A549 treated with DMSO at 1 μM for 4 hours (cell line): ENCODE data around the gene NEK2. TPM values are rescaled to one million over a fixed set of nuclear protein-coding genes. Genes with fewer than 3 reads are reported as not detected.

Experiments used
- total RNA-seq: library from RNA; stranded (reverse); fragments of 200-300 nt; extraction: Qiagen RNA extraction; gene quantifications from 5 replicates; pipeline ENCODE4 v1.2.3, GENCODE V29; 2022; ENCODE audit warnings: low read depth

The NEK2 gene
- 40.4 to 53.0 TPM (median 49.2 TPM) in 5 replicates for total RNA-seq

GRCh38 chr1:211675230-211676105 lies at the start of gene NEK2:
TSS of gene NEK2 (minus strand) at chr1:211675621. CDS start at chr1:211675479, 142 bp downstream.

Other genes starting within 250 kb of the NEK2 start
- gene RD3, start 183.5 kb downstream of the NEK2 start, total RNA-seq, result not detected in 5 replicates
- gene SLC30A1, start 96.5 kb downstream of the NEK2 start, total RNA-seq, result 23.0 to 30.3 TPM (median 26.4 TPM) in 5 replicates
- 25.1 to 43.7 TPM (median 37.5 TPM) in 5 replicates for gene LPGAT1, start 155.1 kb upstream of the NEK2 start, total RNA-seq